ENCODE data around the gene ABCC3.

Gene ABCC3

DNA sequence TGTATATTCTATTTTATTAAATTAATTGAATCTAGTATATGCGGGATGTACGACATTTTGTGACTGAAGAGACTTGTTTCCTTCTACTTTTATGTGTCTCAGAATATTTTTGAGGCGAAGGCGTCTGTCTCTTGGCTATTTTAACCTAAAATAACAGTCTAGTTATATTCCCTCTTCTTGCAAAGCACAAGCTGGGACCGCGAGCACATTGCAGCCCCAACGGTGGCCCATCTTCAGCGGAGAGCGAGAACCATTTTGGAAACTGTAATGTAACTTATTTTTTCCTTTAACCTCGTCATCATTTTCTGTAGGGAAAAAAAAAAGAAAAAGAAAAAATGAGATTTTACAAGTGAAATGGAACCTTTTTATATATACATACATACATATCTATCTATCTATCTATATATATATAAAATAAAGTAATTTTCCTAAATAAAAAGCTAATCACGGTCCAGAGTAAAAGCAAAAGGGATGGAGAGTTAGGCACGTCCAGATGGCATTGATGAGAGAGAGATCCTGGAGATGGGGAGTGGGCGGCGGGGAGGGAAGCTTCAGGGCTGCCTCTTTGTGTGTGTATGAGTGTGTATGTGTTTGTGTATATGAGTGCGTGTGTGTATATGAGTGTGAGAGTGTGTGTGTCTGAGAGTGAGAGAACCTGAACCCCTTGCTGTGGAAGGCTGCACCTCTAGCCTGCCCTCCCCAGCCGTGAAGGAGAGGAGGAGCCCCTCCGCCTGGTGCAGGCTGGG lies 7.5 kb upstream of the ABCC3 start:
- H3K4me3 ChIP-seq (ENCODE audit: low read length), result no peak overlapping the region
- no peak for DNase-seq (ENCODE audit: low read depth)
- TF ChIP-seq, protein P1, sequence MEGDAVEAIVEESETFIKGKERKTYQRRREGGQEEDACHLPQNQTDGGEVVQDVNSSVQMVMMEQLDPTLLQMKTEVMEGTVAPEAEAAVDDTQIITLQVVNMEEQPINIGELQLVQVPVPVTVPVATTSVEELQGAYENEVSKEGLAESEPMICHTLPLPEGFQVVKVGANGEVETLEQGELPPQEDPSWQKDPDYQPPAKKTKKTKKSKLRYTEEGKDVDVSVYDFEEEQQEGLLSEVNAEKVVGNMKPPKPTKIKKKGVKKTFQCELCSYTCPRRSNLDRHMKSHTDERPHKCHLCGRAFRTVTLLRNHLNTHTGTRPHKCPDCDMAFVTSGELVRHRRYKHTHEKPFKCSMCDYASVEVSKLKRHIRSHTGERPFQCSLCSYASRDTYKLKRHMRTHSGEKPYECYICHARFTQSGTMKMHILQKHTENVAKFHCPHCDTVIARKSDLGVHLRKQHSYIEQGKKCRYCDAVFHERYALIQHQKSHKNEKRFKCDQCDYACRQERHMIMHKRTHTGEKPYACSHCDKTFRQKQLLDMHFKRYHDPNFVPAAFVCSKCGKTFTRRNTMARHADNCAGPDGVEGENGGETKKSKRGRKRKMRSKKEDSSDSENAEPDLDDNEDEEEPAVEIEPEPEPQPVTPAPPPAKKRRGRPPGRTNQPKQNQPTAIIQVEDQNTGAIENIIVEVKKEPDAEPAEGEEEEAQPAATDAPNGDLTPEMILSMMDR (conservative IDR thresholded peaks at IDR 0.05; ENCODE audit: low read length), result no peak

GRCh38 chr17:50627782-50628601 lies 6.7 kb upstream of the ABCC3 start:
- DNase-seq (ENCODE audit: low read depth), result no peak
- TF ChIP-seq, protein P1 (conservative IDR thresholded peaks at IDR 0.05; ENCODE audit: low read length), result no peak
- H3K4me3 ChIP-seq (ENCODE audit: low read length), result no peak overlapping the region

DNA sequence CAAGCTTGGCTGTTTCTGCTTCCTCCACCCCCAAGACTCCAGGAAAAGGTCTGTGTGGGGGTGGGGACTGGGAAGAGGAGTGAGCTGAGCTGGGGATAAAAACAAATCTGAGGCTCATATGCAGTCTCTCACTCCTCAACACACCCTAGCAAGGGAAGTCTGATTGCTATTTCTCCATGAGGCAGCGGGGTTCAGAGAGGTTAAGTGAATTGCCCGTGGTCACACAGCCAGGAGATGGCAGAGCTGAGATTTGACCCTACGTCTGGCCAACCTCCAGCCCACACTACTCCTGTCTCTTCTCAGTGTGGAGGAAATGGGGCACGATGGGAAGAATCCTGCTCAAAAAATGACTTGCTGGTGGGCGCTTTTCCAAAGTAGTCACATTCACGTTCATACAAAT lies 4.8 kb upstream of the ABCC3 start:
- TF ChIP-seq, protein P1 (conservative IDR thresholded peaks at IDR 0.05; ENCODE audit: low read length), result no peak
- DNase-seq (ENCODE audit: low read depth), result peak; percentile 45
- H3K4me3 ChIP-seq (ENCODE audit: low read length), result no peak overlapping the region

DNA sequence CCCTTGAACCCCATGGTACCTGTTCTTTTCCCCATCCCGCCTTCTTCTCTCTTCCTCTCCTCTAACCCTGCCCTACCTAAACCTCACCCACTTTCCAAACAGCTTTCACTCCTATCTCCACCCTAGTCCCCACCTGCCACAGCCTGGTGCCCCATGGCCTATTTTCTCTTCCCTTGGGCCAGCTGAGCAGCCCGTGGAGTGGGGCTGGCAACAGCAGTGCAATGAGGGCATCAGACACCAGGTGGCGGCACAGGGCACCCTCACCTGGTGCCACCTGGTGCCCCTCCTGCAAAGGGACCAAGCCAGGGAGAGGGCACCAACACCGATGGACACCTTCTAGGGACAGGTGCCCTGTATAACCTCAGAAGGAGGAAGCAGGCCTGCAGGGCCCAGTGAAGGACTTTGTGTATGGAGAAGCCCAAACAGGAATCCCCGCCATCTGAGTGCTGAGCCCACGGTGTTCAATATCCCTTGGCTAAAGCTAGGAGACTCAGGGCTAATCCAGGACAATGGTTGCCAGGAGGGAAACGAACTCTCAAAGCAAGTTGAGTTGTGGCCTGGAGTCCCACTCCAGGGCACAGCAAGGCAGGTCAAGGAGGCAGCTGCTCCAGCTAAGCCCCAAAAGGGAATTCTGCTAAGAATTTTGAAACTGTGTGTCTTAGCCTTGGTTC lies 4.0 kb upstream of the ABCC3 start:
- DNase-seq (ENCODE audit: low read depth), result no peak
- TF ChIP-seq, protein P1 (conservative IDR thresholded peaks at IDR 0.05; ENCODE audit: low read length), result peak; percentile 65
- no peak overlapping the region for H3K4me3 ChIP-seq (ENCODE audit: low read length)

DNA sequence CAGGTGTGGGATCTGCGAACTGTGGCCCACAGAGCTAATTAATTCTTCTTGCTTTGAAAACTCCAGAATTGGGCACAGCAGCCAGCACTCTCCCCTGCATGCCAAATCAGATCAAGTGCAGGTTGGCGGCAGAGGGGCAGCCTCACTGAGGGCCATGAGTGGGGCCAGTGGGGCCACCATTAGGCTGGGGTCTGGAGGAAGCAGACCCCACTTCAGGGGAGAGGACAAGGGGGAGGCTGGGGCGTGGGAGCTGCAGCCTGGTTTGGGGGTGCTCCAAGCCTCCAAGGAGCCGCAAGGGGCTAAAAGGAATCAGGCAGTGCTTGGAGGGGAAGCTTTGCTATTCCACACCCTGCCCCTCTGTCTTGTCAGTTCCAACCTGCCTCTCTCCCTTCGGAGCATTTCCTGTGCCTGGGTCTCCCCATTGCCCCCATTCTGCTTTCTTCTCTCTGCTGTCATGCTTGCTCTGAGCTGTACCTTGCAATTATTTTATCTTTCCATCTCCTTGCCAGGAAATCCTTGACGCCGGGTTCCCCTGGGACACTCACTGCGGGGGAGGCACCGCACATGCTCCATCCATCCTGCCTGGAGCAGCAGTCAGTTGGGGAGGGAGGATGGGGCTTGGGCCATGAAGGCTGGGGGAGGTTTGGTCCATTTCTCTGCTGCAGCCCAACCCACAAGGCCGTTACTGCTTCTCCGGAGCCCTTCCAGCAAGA lies 3.3 kb upstream of the ABCC3 start:
- TF ChIP-seq, protein P1 (conservative IDR thresholded peaks at IDR 0.05; ENCODE audit: low read length), result no peak
- DNase-seq (ENCODE audit: low read depth), result no peak
- no peak overlapping the region for H3K4me3 ChIP-seq (ENCODE audit: low read length)

DNA sequence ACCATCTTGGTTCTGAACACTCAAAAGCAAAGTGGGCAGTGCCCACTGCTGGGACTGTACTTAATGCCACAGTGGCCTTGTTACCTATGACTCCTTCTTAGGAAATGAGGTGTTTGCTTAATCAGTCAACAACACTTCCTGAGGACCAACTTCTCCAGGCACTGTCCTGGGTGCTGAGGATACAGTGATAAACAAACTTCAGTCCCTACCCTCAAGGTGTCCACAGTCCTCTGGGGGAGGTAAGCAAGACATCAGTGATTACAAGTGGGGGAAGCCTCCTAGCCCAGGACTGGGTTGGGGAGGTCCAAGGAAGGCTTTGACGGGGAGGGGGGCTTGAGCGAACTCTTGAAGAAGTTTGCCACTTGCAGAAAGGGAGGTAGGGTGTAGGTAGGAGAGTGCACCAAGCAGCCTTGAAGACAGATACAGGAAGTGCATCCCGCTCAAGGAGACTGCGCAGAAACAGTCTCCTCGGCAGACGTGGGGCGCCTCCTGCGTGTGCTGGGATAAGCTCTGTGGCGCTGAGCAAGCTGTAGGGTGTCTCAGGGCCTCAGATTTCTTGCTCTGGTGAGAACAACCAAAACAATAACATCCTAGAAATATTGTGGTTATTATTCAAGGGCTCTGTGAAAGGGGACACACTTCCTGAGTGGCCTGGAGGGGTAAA lies 2.6 kb upstream of the ABCC3 start:
- TF ChIP-seq, protein P1 (conservative IDR thresholded peaks at IDR 0.05; ENCODE audit: low read length), result no peak
- DNase-seq (ENCODE audit: low read depth), result no peak

More for the DNA sequence above, 2.6 kb upstream of the ABCC3 start:
- no peak overlapping the region for H3K4me3 ChIP-seq (ENCODE audit: low read length)

Measured in AG10803 (cell line).